ENCODE measurements around the gene ZNRD2. TPM values are rescaled to one million over a fixed set of nuclear protein-coding genes. Genes with fewer than 3 reads are reported as not detected.
A peak's percentile ranks its signal among the peaks of the same experiment; 100 is the strongest.

Gene ZNRD2
- total and polyA plus RNA-seq, 8 donors = 21.7 to 55.7 (median 50.0) TPM

DNA sequence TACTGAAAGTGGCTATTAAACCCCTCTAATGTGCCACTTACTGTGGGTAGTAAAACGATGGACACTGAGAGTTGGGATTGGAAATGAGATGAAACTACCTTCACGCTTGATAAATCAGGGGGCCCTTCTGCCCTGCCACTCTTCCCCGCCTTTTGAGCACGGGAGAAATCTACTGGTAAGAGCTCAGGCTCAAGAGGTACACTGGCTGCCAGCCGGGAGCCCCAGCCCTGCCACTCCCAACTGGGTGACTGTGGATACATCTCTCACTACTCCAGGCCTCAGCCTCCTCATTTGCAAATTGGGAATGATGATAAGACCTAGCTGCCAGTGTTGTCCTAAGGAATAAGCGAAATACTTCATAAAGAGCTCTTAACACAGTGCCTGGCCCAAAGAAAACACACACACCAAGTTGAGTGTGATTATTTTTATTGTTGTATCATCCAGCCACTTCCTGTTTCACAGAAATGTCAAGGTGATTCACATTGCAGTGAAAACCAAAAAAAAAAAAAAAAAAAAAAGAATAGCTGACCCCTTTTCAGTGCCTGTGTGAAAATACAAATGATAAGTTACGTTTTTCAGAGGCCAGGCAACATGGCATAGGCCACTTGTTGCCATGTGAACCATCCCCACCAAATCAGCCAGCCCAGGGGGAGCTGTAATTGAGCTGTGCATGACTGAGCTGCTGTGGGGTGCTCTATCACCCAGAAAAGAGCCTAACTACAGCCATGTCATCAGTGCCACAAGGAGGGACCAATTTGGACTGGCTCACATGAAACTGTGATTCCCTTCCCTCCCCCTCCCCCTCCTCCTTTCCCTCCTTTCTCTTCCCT, 4.4 kb upstream of the ZNRD2 start:
- H3K4me3 ChIP-seq = no peak overlapping the region
- no peaks in the 10 kb centered on the region for H3K36me3 ChIP-seq
- TF ChIP-seq, protein P1, sequence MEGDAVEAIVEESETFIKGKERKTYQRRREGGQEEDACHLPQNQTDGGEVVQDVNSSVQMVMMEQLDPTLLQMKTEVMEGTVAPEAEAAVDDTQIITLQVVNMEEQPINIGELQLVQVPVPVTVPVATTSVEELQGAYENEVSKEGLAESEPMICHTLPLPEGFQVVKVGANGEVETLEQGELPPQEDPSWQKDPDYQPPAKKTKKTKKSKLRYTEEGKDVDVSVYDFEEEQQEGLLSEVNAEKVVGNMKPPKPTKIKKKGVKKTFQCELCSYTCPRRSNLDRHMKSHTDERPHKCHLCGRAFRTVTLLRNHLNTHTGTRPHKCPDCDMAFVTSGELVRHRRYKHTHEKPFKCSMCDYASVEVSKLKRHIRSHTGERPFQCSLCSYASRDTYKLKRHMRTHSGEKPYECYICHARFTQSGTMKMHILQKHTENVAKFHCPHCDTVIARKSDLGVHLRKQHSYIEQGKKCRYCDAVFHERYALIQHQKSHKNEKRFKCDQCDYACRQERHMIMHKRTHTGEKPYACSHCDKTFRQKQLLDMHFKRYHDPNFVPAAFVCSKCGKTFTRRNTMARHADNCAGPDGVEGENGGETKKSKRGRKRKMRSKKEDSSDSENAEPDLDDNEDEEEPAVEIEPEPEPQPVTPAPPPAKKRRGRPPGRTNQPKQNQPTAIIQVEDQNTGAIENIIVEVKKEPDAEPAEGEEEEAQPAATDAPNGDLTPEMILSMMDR (IDR thresholded peaks at IDR 0.05) = no peak
- H3K9me3 ChIP-seq = no peaks in the 10 kb centered on the region
- peak; percentile 21 for ATAC-seq
- peak overlapping the region in 1 of 2 donors; percentile 58 for H3K27ac ChIP-seq
- H3K4me1 ChIP-seq = peaks cover 9 to 45% of the 10 kb centered on the region in 2 donors
- intact Hi-C loops (cut with DNase I) = no loop called here
- H3K27me3 ChIP-seq = no peaks in the 10 kb centered on the region
- no peak for DNase-seq

DNA sequence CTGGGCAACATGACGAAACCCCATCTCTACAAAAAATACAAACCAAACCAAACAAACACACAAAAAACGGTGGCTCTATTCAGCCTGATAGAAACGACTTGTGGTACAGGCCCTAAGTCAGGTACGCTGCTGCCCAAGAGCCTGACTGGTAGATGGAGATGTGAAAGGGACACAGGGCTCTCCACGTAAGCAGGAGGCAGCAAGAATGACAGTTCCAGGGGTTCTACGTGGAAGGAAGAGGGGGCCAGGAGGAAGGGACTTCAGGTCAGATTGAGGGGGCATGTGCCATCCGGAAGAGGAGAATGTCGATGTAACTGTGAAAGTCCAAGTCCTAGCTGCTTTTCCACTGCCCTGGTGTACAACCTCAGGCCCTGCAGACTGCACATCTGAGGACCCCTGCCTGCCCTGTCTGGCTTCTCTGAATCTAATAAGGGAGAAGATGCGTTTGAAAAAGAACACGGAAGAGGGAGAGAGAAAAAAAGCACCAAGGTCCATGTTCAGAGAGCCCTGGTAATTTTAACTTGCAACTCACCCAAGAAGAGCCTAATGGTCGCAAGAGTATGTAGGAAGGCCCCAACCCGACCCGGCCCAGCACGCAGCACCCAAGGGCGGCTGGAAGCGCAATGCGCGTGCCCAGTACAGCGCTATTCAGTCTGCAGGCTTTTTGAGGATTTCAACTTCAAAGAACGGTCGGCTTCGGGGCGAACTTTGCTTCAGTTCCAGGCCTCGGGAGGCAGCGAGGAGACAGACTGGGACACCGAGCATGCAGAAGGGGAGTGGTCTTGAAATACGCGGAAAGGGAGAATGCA, 909 bp upstream of the ZNRD2 start:
- Histone ChIP-seq H3K4me1 (peaks cover 30 to 72% of the 10 kb centered on the region in 2 donors), H3K27ac (peak overlapping the region; percentile 94 to 99), H3K36me3 (peaks cover 0 to 6% of the 10 kb centered on the region in 2 donors), H3K9me3 (no peaks in the 10 kb centered on the region), H3K4me3 (peak overlapping the region; percentile 91 to 92), H3K27me3 (no peaks in the 10 kb centered on the region)
- ATAC-seq (peak; percentile 16), DNase-seq (peak in 1 of 4 donors; percentile 62)
- TF ChIP-seq, protein P1 (IDR thresholded peaks at IDR 0.05) = no peak
- intact Hi-C loops (cut with DNase I) = no loop called here

DNA sequence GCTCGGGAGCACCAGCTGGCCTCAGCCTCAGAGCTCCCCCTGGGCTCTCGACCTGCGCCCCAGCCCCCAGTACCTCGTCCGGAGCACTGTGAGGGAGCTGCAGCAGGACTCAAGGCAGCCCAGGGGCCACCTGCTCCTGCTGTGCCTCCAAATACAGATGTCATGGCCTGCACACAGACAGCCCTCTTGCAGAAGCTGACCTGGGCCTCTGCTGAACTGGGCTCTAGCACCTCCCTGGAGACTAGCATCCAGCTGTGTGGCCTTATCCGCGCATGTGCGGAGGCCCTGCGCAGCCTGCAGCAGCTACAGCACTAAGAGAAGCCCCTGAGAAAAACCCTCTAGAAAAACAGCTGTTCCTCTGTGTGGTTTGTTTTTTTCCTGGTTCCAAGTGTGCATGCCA, 1.1 kb downstream of the ZNRD2 start:
- intact Hi-C loops (cut with DNase I) = no loop called here
- H3K27me3 ChIP-seq = no peaks in the 10 kb centered on the region
- TF ChIP-seq, protein P1 (IDR thresholded peaks at IDR 0.05) = no peak
- H3K27ac ChIP-seq = peak overlapping the region in 1 of 2 donors; percentile 99
- H3K4me1 ChIP-seq = peaks cover 40 to 67% of the 10 kb centered on the region in 2 donors
- peaks cover 0 to 6% of the 10 kb centered on the region in 2 donors for H3K36me3 ChIP-seq
- DNase-seq = no peak
- ATAC-seq = no peak
- peak overlapping the region in 1 of 2 donors; percentile 91 for H3K4me3 ChIP-seq
- no peaks in the 10 kb centered on the region for H3K9me3 ChIP-seq

DNA sequence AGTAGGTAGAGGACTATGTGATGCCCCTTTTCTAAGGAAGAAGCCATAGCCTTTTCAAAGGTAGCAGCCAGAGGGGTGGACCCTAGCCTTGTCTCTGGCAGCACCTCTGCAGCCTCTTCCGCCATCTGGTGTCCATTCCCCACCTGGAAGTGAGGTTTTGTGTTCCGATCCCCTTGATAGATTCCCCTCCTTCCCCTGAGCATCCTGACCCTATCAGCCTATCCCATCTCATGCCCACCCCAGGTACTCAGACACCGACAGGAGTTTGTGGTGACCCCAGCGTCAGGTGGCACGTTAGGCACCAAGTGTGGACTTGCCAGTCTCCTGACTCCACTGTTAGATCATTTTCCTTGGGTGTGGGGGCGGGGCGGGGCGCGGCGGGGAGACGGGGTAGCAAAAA, 1.7 kb downstream of the ZNRD2 start:
- peaks cover 41 to 72% of the 10 kb centered on the region in 2 donors for H3K4me1 ChIP-seq

More for the DNA sequence above, 1.7 kb downstream of the ZNRD2 start:
- Histone ChIP-seq H3K4me3 (peak overlapping the region; percentile 68 to 91), H3K9me3 (no peaks in the 10 kb centered on the region), H3K27ac (peak overlapping the region; percentile 69 to 99), H3K36me3 (peaks cover 0 to 6% of the 10 kb centered on the region in 2 donors), H3K27me3 (no peaks in the 10 kb centered on the region)
- ATAC-seq (no peak), DNase-seq (no peak)
- intact Hi-C loops (cut with DNase I) = no loop called here
- TF ChIP-seq, protein P1 (IDR thresholded peaks at IDR 0.05) = no peak
